ENCODE results near the gene TMA16.
A peak's percentile ranks its signal among the peaks of the same experiment; 100 is the strongest.

Gene TMA16

DNA sequence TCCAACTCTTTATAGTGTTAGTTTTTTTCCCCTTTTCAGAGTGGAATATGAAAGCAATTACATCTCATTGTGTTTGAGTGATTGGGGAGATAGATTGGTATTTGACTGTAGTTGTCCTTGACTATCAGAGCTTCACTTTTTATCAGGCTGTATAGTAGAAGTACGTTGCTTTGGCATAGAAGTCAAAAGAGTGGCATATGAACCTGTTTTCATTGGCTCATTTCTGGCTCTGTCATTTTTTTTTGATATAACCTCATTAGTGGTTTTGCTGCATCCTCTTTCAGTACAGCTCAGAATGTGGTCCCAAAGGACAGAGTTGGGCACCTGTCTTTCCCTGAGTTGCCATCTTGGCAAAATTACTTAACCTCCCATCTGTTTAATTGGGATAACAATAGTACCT is 1.4 kb downstream of the TMA16 start:
- DNase-seq (ENCODE audit: low read depth), result no peak
- TF ChIP-seq CTCF (IDR thresholded peaks at IDR 0.05; ENCODE audit: low read depth, low read length, missing control alignments), result no peak
- in situ Hi-C loops (cut with HindIII; ENCODE audit: low sequenced_read_pairs), result no loop called here
- peak overlapping the region; percentile 97 for H3K4me3 ChIP-seq (ENCODE audit: low read depth, low read length)

DNA sequence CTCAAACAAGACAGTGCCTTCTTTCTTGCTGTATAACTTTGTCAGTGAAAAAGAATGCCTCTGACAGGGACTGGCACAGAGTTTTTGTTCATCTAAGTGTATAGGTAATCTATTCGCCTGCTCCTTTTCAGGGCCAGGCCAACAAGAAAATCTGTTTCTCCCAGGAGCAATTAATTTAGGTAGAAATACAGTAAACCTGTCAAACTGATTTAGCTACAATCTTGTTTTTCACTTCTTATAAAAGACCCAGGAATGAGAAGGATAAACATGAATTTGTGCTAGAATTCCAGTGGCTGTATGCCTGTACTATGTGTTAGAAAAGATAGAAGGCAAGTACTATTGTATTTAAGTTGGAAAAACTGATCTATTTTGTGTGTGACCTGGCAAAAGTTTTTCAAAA is 6.1 kb downstream of the TMA16 start:
- in situ Hi-C loops (cut with HindIII; ENCODE audit: low sequenced_read_pairs), result loop anchor here (5.0 kb wide), 1 partner anchor 37 kb away; no protein-coding TSS in a partner anchor
- no peak for DNase-seq (ENCODE audit: low read depth)
- no peak overlapping the region for H3K4me3 ChIP-seq (ENCODE audit: low read depth, low read length)
- no peak for TF ChIP-seq CTCF (IDR thresholded peaks at IDR 0.05; ENCODE audit: low read depth, low read length, missing control alignments)

DNA sequence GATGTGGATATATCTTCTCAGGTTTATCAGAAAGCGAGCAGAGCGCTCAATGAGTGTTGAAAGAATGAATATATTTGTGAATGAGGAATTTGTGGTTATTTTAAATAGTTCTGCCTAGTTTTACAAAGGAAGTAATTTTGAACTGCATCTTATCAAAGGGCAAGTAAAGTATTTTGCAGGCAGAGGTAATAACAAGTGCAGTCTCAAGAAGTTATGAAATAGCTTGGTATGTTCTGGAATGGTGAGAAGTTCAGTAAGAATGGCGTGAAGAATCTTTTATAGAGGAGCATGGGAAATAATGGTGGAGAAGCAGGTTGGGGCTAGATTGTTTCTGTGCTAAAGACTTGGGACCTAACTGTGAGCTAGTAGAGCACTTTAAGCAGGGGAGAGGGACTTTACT is 10.9 kb downstream of the TMA16 start:
- no peak for TF ChIP-seq CTCF (IDR thresholded peaks at IDR 0.05; ENCODE audit: low read depth, low read length, missing control alignments)
- DNase-seq (ENCODE audit: low read depth), result no peak
- H3K4me3 ChIP-seq (ENCODE audit: low read depth, low read length), result no peak overlapping the region
- in situ Hi-C loops (cut with HindIII; ENCODE audit: low sequenced_read_pairs), result no loop called here

DNA sequence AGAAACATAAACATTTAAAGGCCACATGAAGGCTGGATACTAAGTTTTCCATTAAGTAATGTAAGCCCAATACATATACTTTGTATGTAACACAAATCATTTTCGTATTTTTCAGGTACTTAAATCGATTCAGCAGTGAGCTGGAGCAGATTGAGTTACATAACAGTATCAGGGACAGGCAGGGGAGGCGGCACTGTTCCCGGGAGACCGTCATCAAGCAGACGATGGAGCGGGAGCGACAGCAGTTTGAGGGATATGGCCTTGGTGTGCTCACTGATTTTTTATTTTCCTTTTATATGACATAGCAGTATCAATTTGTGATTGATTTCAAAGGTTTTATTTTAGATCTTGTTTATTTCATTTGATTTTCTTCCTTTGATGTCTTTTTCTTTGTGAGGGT is 20.7 kb downstream of the TMA16 start:
- no peak for DNase-seq (ENCODE audit: low read depth)
- in situ Hi-C loops (cut with HindIII; ENCODE audit: low sequenced_read_pairs), result no loop called here
- H3K4me3 ChIP-seq (ENCODE audit: low read depth, low read length), result no peak overlapping the region
- TF ChIP-seq CTCF (IDR thresholded peaks at IDR 0.05; ENCODE audit: low read depth, low read length, missing control alignments), result no peak

- in situ Hi-C loops (cut with HindIII; ENCODE audit: low sequenced_read_pairs), result no loop called here
- no peak for TF ChIP-seq CTCF (IDR thresholded peaks at IDR 0.05; ENCODE audit: low read depth, low read length, missing control alignments)
- DNase-seq (ENCODE audit: low read depth), result no peak
- H3K4me3 ChIP-seq (ENCODE audit: low read depth, low read length), result no peak overlapping the region
These were observed 29.4 kb downstream of the TMA16 start for GRCh38 chr4:163523791-163524365.

- DNase-seq (ENCODE audit: low read depth), result no peak
- no peak overlapping the region for H3K4me3 ChIP-seq (ENCODE audit: low read depth, low read length)
- in situ Hi-C loops (cut with HindIII; ENCODE audit: low sequenced_read_pairs), result loop anchor here (25.0 kb wide), 2 partner anchors 1039 to 1964 kb away; no protein-coding TSS in a partner anchor
- no peak for TF ChIP-seq CTCF (IDR thresholded peaks at IDR 0.05; ENCODE audit: low read depth, low read length, missing control alignments)
These were observed 31.5 kb downstream of the TMA16 start for GRCh38 chr4:163525982-163526381.

All from astrocyte of the cerebellum (primary cell).